Lung (tissue), 12 donors: ENCODE results near the gene HNF4A. TPM values are rescaled to one million over a fixed set of nuclear protein-coding genes. Genes with fewer than 3 reads are reported as not detected.

Source experiments
- ATAC-seq: fragments of 200-7000 bp; cut with Tn5 transposase; one replicate; pipeline ENCODE4 v1.9.1; 2020; ENCODE audit warnings: moderate number of reproducible peaks; ENCODE audit not compliant: insufficient read depth, low FRiP score
- DNase-seq, 3 donors: peaks; one replicate each; pipeline ENCODE4 v3.0.0-alpha.2; 2013 to 2017
- H3K27ac ChIP-seq, 2 donors: one replicate each; pipeline ENCODE4 v1.5.1; 2013; ENCODE audit warnings: mild to moderate bottlenecking in 2 of 2, moderate library complexity in 2 of 2, control low read depth in 1 of 2, inconsistent platforms in 1 of 2, low read depth in 1 of 2, low read length in 1 of 2
- H3K27me3 ChIP-seq, 3 donors: one replicate each; pipeline ENCODE4 v1.5.1; 2013; ENCODE audit warnings: low read length in 2 of 3; ENCODE audit not compliant: control insufficient read depth in 3 of 3, insufficient read depth in 3 of 3
- H3K36me3 ChIP-seq, 4 donors: one replicate each; pipeline ENCODE4 v1.5.1; 2013; ENCODE audit warnings: low read length in 4 of 4, mild to moderate bottlenecking in 1 of 4, moderate library complexity in 1 of 4; ENCODE audit not compliant: control insufficient read depth in 4 of 4, insufficient read depth in 4 of 4
- H3K4me1 ChIP-seq, 5 donors: one replicate each; pipeline ENCODE4 v1.5.1; 2013; ENCODE audit warnings: low read length in 5 of 5, mild to moderate bottlenecking in 2 of 5, moderate library complexity in 1 of 5; ENCODE audit not compliant: control insufficient read depth in 5 of 5, insufficient read depth in 5 of 5
- H3K4me3 ChIP-seq: one replicate; pipeline ENCODE4 v1.5.1; 2013; ENCODE audit warnings: mild to moderate bottlenecking, control low read depth, moderate library complexity
- H3K9ac ChIP-seq, 2 donors: one replicate each; pipeline ENCODE4 v1.5.1; 2013; ENCODE audit warnings: low read length in 2 of 2, control low read depth in 1 of 2; ENCODE audit not compliant: insufficient read depth in 1 of 2
- H3K9me3 ChIP-seq, 4 donors: one replicate each; pipeline ENCODE4 v1.5.1; 2013; ENCODE audit warnings: low read length in 3 of 4, mild to moderate bottlenecking in 1 of 4, moderate library complexity in 1 of 4; ENCODE audit not compliant: control insufficient read depth in 4 of 4, insufficient read depth in 3 of 4
- CTCF ChIP-seq: IDR thresholded peaks from 2 replicates; pipeline ENCODE4 v1.5.1; 2012; ENCODE audit warnings: mild to moderate bottlenecking; ENCODE audit errors: control extremely low read depth, extremely low read depth
- WGBS, 2 donors: extraction: QIAGEN DNeasy Blood & Tissue Kit; methylation state at CpG; one replicate each; pipeline ENCODE4 v1.1.7; 2013; 5-methylcytosine and 5-hydroxymethylcytosine counted together
- polyA plus RNA-seq, 2 donors: library from polyadenylated mRNA; stranded (reverse); fragments of 200-250 nt; gene quantifications; one replicate each; pipeline ENCODE4 v1.2.1, GENCODE V29; 2013
- total RNA-seq, 2 donors: library from RNA; depleted of rRNA in 1 of 2; stranded (reverse); fragments of >200 nt in 1 of 2; gene quantifications; one replicate each; pipeline ENCODE4 v1.2.1, GENCODE V29; 2014 to 2021
- donor health status: control.
- donor health status: control.
- donor health status: Bipolar disorder and iron deficiency.
- donor health status: healthy.
- donor health status: DM: yes; HTN: yes; CAD: no.

Gene HNF4A
- total and polyA plus RNA-seq, 4 donors: 0.14 to 1.3 (median 0.41) TPM

- DNase-seq: peak in 1 of 3 donors; percentile 19
- peaks cover 0 to 19% (median 7%) of the 10 kb centered on the region in 5 donors for H3K4me1 ChIP-seq
- no peak for ATAC-seq
- H3K27ac ChIP-seq: no peak overlapping the region
- no peak for TF ChIP-seq CTCF
- WGBS, 2 donors: 61 to 70% methylated on average over 7 of the region's 7 CpGs
- H3K9me3 ChIP-seq: no peaks in the 10 kb centered on the region
- H3K4me3 ChIP-seq: no peak overlapping the region
- no peaks in the 10 kb centered on the region for H3K27me3 ChIP-seq
- H3K36me3 ChIP-seq: no peaks in the 10 kb centered on the region
- H3K9ac ChIP-seq: no peak overlapping the region
These were observed 94.4 kb downstream of the HNF4A start for GRCh38 chr20:44449864-44450263.

GRCh38 chr20:44450281-44450889 is 94.9 kb downstream of the HNF4A start:
- ATAC-seq (no peak), DNase-seq (peak; percentile 33 to 78 (median 70))
- no peak for TF ChIP-seq CTCF
- 45 to 69% methylated on average over 3 of the region's 3 CpGs for WGBS, 2 donors
- Histone ChIP-seq H3K27me3 (no peaks in the 10 kb centered on the region), H3K9ac (no peak overlapping the region), H3K4me1 (peaks cover 0 to 19% (median 7%) of the 10 kb centered on the region in 5 donors), H3K4me3 (no peak overlapping the region), H3K27ac (peak overlapping the region in 1 of 2 donors; percentile 72), H3K9me3 (no peaks in the 10 kb centered on the region), H3K36me3 (no peaks in the 10 kb centered on the region)

GRCh38 chr20:44450903-44451450 is 95.5 kb downstream of the HNF4A start:
- H3K27me3 ChIP-seq: no peaks in the 10 kb centered on the region
- no peaks in the 10 kb centered on the region for H3K9me3 ChIP-seq
- H3K27ac ChIP-seq: no peak overlapping the region
- no peak overlapping the region for H3K4me3 ChIP-seq
- DNase-seq (no peak), ATAC-seq (no peak)
- peaks cover 0 to 19% (median 7%) of the 10 kb centered on the region in 5 donors for H3K4me1 ChIP-seq
- TF ChIP-seq CTCF: no peak
- H3K36me3 ChIP-seq: no peaks in the 10 kb centered on the region
- no peak overlapping the region for H3K9ac ChIP-seq
- WGBS, 2 donors: 77 to 82% methylated on average over 7 of the region's 7 CpGs
